Parathyroid adenoma (tissue), 2 donors: ENCODE results near the gene TMEM106A.

Source experiments
- H2AFZ ChIP-seq: fragments of 300-600 bp; sonication (generic); one replicate; pipeline ENCODE4 v1.7.0; 2017; ENCODE audit warnings: antibody characterized with exemption, mild to moderate bottlenecking
- H3K27ac ChIP-seq: fragments of 300-600 bp; sonication (generic); one replicate; pipeline ENCODE4 v1.7.0; 2017
- H3K27me3 ChIP-seq: fragments of 300-600 bp; sonication (generic); one replicate; pipeline ENCODE4 v1.7.0; 2017; ENCODE audit warnings: low read length; ENCODE audit not compliant: control insufficient read depth, insufficient read depth
- H3K36me3 ChIP-seq: fragments of 300-600 bp; sonication (generic); one replicate; pipeline ENCODE4 v1.7.0; 2017; ENCODE audit warnings: low read length; ENCODE audit not compliant: control insufficient read depth, insufficient read depth
- H3K4me1 ChIP-seq: fragments of 300-600 bp; sonication (generic); one replicate; pipeline ENCODE4 v1.7.0; 2017; ENCODE audit warnings: control low read depth
- H3K4me2 ChIP-seq: fragments of 300-600 bp; sonication (generic); one replicate; pipeline ENCODE4 v1.7.0; 2017; ENCODE audit warnings: low read length
- H3K4me3 ChIP-seq: fragments of 300-600 bp; sonication (generic); one replicate; pipeline ENCODE4 v1.7.0; 2017; ENCODE audit warnings: low read depth, low read length
- H3K79me2 ChIP-seq: fragments of 300-600 bp; sonication (generic); one replicate; pipeline ENCODE4 v1.7.0; 2017; ENCODE audit warnings: control low read depth
- H3K9ac ChIP-seq: fragments of 300-600 bp; sonication (generic); one replicate; pipeline ENCODE4 v1.7.0; 2017; ENCODE audit warnings: mild to moderate bottlenecking
- H3K9me3 ChIP-seq: fragments of 300-600 bp; sonication (generic); one replicate; pipeline ENCODE4 v1.7.0; 2017; ENCODE audit warnings: low read length; ENCODE audit not compliant: control insufficient read depth
- CTCF ChIP-seq: fragments of 300-600 bp; sonication (generic); IDR thresholded peaks from one replicate; pipeline ENCODE4 v1.7.0; 2017; ENCODE audit warnings: antibody characterized with exemption, mild to moderate bottlenecking
- donor health status: primary hyperparathyroidism.

The TMEM106A gene

GRCh38 chr17:43210576-43210975, 1.1 kb upstream of the TMEM106A start:
- Histone ChIP-seq H3K36me3 (no peaks in the 10 kb centered on the region), H3K27me3 (no peaks in the 10 kb centered on the region), H3K4me1 (no peaks in the 10 kb centered on the region), H3K4me2 (no peak overlapping the region), H3K9me3 (no peaks in the 10 kb centered on the region), H3K79me2 (no peaks in the 10 kb centered on the region), H3K27ac (no peak overlapping the region), H2AFZ (no peak overlapping the region), H3K4me3 (no peak overlapping the region), H3K9ac (no peak overlapping the region)
- TF ChIP-seq CTCF: no peak

- peak overlapping the region; percentile 29 for H3K4me3 ChIP-seq
- H3K27ac ChIP-seq: peak overlapping the region; percentile 42
- H3K36me3 ChIP-seq: no peaks in the 10 kb centered on the region
- H3K27me3 ChIP-seq: no peaks in the 10 kb centered on the region
- no peak overlapping the region for H3K9ac ChIP-seq
- TF ChIP-seq CTCF: no peak
- no peaks in the 10 kb centered on the region for H3K4me1 ChIP-seq
- no peaks in the 10 kb centered on the region for H3K79me2 ChIP-seq
- peak overlapping the region; percentile 40 for H3K4me2 ChIP-seq
- H2AFZ ChIP-seq: peak overlapping the region; percentile 58
- H3K9me3 ChIP-seq: no peaks in the 10 kb centered on the region
These were observed 574 bp upstream of the TMEM106A start for GRCh38 chr17:43211123-43211479.

DNA sequence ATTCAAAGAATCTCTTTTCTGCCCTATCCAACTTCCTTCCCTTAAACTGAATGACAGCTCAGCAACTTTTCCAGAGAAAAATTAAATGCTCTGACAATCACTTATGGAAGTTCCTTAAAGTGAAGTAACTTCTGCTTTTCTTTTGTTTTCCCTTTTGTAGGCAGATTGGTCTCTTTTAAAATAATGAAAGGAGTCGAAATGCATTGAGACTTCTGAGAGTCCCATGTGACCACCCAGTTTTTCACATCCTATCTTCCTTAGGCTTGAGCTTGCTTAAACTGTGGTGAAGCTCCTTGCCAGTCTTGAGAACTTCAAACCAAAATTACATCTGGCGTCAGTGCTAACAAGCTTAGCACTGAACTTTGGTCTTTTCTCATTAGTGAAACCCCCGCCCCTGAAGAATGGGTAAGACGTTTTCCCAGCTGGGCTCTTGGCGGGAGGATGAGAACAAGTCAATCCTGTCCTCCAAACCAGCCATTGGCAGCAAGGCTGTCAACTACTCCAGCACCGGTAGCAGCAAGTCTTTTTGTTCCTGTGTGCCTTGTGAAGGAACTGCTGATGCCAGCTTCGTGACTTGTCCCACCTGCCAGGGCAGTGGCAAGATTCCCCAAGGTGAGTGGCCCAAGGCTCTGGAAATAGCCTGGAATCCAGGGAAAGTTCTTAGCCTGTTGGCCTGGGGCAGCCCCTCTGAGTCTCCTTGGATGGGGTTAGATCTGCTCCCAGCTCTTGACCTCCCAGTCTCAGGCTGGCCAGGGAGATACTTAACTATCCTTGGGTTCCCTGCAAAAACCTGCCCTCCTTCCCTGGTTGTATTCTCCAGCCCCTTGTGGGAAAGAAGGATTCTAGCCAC, 1.2 kb downstream of the TMEM106A start:
- Histone ChIP-seq H3K36me3 (no peaks in the 10 kb centered on the region), H3K79me2 (no peaks in the 10 kb centered on the region), H3K4me2 (no peak overlapping the region), H3K9me3 (no peaks in the 10 kb centered on the region), H3K27me3 (no peaks in the 10 kb centered on the region), H3K9ac (no peak overlapping the region), H3K27ac (peak overlapping the region; percentile 29), H3K4me3 (no peak overlapping the region), H2AFZ (peak overlapping the region; percentile 86), H3K4me1 (no peaks in the 10 kb centered on the region)
- no peak for TF ChIP-seq CTCF

- no peaks in the 10 kb centered on the region for H3K9me3 ChIP-seq
- no peak for TF ChIP-seq CTCF
- H3K4me1 ChIP-seq: no peaks in the 10 kb centered on the region
- H3K4me3 ChIP-seq: no peak overlapping the region
- no peak overlapping the region for H3K9ac ChIP-seq
- H3K27ac ChIP-seq: no peak overlapping the region
- H2AFZ ChIP-seq: no peak overlapping the region
- no peaks in the 10 kb centered on the region for H3K79me2 ChIP-seq
- H3K4me2 ChIP-seq: no peak overlapping the region
- H3K27me3 ChIP-seq: no peaks in the 10 kb centered on the region
- H3K36me3 ChIP-seq: no peaks in the 10 kb centered on the region
These were observed 1.9 kb downstream of the TMEM106A start for GRCh38 chr17:43213545-43213944.

DNA sequence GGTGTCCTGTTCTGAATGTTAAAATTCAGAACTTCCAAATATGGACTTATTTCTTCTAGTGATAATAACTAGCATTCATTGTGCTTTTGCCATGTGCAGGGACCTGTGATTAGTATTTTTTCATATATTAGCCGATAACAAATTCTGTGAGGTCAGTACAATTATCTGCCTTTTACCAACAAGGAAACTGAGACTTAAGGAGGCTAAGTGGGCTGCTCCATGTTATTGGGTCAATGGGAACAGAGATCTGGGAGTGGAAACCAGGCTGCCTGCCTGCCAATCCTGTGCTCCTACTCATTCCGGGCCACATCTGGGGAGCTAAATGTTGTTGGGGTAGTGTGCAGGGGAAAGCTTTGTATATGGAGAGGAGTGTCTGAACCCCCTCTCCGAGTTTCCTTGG, 3.7 kb downstream of the TMEM106A start:
- Histone ChIP-seq H3K36me3 (no peaks in the 10 kb centered on the region), H3K9ac (no peak overlapping the region), H3K27me3 (no peaks in the 10 kb centered on the region), H3K79me2 (no peaks in the 10 kb centered on the region), H3K27ac (no peak overlapping the region), H3K4me2 (no peak overlapping the region), H2AFZ (no peak overlapping the region), H3K9me3 (no peaks in the 10 kb centered on the region), H3K4me1 (no peaks in the 10 kb centered on the region), H3K4me3 (no peak overlapping the region)
- no peak for TF ChIP-seq CTCF
